22Rv1 (cell line): ENCODE data around the gene GNG7.
A peak's percentile ranks its signal among the peaks of the same experiment; 100 is the strongest.

Experiments
- H3K27ac ChIP-seq: fragments of 450-650 bp; 2 replicates; pipeline ENCODE4 v1.5.1; 2017
- ZFX ChIP-seq: fragments of 450-650 bp; IDR thresholded peaks from 2 replicates; pipeline ENCODE4 v1.6.1; 2017; ENCODE audit warnings: antibody characterized with exemption, borderline replicate concordance
- TF ChIP-seq, protein P1 (sequence below): fragments of 450-650 bp; IDR thresholded peaks from 2 replicates; pipeline ENCODE4 v1.5.1; 2017; ENCODE audit warnings: mild to moderate bottlenecking

The GNG7 gene

DNA sequence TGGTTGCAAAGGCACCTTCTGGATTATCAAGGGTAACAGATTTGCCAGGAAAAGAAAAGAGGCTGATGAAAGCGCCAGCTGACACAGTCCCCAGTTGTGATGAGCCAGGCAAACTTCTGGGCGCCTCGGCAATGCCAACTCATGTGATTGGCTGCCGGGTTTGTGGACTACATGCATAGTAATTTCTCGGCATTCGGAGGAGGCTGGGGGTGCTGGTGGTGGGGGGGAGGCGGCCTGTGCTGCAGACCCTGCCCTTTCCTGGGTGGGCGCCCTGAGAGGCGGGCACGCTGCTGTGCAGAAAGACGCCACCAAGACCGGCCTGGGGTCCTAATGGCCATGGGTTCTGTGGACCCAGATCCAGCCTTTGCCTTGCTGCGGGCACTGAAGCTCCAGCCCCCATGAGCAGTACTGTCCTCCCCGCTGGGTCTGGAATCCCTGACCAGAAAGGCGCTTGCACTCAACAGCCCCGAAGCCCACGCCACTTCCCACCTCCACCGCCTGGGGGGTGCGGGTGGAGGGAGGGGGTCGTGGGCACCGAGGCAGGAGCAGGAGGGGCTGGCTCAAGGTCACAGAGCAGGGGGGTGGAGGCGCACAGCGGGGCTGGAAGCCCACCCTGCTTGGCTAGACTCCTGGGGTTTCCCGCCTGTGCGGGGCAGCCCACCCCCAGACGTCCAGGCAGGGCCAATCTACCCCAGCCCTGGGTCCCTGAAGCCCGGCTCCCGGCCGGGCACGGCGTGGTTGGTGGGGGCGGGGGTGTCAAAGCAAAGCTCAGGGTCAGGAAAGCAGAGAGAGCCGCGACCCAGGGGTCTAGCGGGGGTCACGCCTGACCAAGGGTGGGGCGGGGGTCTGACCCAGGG is 17.7 kb upstream of the GNG7 start:
- TF ChIP-seq ZFX = no peak
- TF ChIP-seq, protein P1, sequence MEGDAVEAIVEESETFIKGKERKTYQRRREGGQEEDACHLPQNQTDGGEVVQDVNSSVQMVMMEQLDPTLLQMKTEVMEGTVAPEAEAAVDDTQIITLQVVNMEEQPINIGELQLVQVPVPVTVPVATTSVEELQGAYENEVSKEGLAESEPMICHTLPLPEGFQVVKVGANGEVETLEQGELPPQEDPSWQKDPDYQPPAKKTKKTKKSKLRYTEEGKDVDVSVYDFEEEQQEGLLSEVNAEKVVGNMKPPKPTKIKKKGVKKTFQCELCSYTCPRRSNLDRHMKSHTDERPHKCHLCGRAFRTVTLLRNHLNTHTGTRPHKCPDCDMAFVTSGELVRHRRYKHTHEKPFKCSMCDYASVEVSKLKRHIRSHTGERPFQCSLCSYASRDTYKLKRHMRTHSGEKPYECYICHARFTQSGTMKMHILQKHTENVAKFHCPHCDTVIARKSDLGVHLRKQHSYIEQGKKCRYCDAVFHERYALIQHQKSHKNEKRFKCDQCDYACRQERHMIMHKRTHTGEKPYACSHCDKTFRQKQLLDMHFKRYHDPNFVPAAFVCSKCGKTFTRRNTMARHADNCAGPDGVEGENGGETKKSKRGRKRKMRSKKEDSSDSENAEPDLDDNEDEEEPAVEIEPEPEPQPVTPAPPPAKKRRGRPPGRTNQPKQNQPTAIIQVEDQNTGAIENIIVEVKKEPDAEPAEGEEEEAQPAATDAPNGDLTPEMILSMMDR = no peak
- H3K27ac ChIP-seq = peak overlapping the region; percentile 65

DNA sequence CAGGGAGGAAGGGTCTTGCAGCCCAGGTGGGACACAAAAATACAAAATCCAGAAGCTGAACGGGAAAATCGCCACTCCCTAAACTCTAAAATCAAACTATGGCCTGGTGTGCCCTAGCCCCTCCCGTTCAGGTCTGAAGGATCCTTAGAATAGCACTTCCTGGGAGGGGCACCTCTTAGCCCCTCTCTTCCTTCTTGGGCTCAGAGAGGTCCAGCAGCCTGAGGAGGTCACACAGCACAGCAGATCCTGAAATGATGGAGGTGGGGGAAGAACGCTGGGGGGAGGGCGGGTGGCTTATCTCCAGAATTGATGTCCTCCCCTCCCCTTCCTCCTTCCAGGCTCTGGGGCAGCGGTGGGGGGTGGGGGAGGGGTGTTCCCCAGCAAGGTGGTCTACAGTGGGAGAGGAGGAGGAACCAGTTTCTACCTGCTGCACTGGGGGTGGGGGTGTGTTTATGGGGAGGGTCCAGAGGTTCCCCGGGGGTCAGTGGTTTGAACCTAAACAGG is 16.8 kb upstream of the GNG7 start:
- no peak for TF ChIP-seq ZFX
- TF ChIP-seq, protein P1 = no peak
- H3K27ac ChIP-seq = peak overlapping the region; percentile 65; the same call in 1 of the 2 replicates

- TF ChIP-seq, protein P1 = no peak
- no peak for TF ChIP-seq ZFX
- H3K27ac ChIP-seq = no peak overlapping the region
These were observed 15.4 kb upstream of the GNG7 start for GRCh38 chr19:2717638-2718541.

DNA sequence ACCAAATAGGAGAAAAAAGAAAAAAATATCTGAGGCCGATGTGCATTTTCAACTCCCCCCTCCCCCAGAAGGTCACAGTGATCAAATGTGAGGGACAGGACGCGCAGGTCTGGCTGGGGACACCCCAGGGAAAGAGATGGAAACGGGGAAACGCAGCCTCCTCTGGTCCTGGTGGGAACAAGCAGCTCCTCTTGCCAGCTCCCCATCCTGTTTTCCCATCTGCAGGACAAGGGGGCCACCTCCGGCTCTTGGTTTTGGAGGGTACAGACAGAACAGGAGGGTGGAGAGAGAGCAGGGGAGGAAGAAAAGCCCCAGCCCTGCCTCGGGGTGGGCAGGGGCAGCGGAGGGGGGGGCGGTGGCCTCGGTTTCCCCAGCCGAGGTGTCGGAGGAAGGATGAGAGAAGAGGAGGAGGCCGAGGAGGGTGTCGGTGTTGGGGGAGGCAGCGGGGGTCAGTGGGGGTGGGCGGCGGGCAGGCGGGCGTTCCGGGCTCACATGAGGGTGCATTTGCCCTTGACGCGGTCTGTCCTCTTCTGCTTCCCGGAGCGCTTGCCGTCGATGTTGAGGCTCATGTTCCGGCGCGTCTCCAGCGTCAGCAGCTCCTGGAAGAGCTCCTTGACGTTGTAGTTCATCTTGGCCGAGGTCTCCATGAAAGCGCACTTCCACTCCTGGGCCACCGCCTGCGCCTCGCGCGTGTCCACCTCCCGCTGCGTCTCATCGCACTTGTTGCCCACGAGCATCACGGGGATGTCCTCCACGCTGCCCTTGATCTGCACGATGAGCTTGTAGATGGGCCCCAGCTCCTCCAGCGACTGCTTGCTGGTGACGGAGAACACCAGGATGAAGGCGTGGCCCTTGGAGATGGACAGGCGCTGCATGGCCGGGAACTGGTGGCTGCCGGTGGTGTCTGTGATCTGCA is 14.5 kb upstream of the GNG7 start:
- no peak overlapping the region for H3K27ac ChIP-seq
- TF ChIP-seq ZFX = no peak
- TF ChIP-seq, protein P1 = no peak

- no peak overlapping the region for H3K27ac ChIP-seq
- TF ChIP-seq, protein P1 = no peak
- no peak for TF ChIP-seq ZFX
These were observed 13.8 kb upstream of the GNG7 start for GRCh38 chr19:2716275-2716650.

DNA sequence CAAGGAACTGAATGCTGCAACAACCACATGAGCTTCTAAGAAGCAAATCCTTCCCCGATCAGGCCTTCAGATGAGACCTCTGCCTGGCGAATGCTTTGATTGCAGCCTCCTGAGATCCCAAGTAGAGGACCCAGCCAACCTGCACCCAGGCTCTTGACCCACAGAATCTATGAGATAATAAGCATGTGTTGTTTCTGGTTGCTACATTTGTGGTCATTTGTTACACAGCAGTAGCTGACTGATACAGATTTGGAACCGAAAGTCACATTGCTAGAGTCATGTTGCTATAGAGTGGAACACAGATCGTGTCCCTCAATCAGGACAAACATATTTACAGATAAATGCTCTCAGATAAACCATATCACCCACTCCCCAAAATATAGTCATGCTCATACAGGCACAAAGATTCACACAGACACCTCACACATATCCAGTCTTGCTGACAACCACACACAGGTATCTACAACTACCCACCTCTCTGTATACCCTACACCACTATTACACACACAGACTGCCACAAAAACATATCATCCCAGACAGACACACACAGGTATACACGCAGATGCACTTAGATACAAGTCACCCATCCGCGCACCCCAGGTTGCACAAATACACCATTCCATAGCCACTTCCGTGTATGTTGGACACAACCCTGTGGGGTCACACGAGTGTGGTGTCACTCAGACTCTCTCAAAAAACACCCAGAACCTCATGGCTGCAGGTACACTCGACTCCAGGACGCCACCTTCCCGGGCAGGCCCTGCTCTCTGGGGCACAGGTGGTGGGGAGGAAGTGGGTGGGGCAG is 13.2 kb upstream of the GNG7 start:
- H3K27ac ChIP-seq = no peak overlapping the region
- TF ChIP-seq ZFX = no peak
- TF ChIP-seq, protein P1 = no peak
